ENCODE results near the gene GYPA.
"Not testable (repeated sequence)": the region's sequence is repeated elsewhere in the genome, so short reads cannot be mapped to it uniquely, and the experiment has no call there.

DNA sequence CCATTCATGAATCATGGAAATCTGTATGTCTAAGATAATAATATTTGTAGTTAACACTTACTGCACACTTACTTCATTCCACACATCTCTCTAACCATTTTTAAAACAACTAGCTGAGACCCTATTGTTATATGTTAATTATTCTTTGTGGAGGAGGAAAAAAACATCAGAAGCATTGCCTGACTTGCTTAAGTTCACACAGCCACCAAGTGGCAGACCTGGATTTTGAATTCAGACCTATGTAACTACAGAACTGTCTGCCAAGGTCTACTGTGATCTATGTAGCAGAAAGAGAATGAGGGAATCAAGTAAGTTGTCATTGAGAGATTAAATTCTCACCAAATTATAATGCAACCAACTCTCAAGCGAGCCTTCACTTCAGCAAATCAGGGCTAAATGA, 10.4 kb downstream of the GYPA start:
- TF ChIP-seq SPI1, POLR2A, POLR2AphosphoS5, TAF1, POU2F2 (IDR thresholded peaks at IDR 0.05; ENCODE audit: low read depth, low read length): not testable (repeated sequence)

Measured in GM12891 (cell line).